ENCODE measurements around the gene SCN4B.

DNA sequence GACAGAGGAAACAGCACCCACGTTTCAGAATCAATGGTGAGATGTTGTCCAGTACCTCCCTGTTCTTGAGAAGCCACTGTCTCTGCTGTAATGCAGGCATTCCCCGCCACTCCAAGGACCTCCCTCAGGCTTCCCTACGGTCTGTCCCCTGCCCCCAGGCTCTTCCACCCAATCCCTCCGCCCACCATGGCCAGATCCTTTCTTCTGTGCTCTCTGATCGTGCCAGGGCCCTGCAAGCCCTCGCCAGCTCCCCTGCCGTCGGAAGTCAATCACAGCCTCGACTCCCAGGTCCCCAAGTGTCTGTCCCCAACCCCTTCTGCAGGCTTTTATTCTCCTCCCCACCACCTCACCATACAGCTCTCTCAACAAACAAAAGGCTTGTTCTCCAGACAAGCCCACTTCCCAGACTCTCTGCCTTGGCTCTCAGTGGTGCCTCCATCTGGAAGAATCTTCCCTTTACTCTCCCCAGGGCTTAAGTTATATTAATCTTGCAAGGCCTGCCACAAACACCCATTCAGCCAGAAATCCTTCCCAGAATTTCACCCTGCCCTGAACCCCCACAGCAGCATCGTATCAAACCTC, 13.7 kb downstream of the SCN4B start:
- TF ChIP-seq, protein P1, sequence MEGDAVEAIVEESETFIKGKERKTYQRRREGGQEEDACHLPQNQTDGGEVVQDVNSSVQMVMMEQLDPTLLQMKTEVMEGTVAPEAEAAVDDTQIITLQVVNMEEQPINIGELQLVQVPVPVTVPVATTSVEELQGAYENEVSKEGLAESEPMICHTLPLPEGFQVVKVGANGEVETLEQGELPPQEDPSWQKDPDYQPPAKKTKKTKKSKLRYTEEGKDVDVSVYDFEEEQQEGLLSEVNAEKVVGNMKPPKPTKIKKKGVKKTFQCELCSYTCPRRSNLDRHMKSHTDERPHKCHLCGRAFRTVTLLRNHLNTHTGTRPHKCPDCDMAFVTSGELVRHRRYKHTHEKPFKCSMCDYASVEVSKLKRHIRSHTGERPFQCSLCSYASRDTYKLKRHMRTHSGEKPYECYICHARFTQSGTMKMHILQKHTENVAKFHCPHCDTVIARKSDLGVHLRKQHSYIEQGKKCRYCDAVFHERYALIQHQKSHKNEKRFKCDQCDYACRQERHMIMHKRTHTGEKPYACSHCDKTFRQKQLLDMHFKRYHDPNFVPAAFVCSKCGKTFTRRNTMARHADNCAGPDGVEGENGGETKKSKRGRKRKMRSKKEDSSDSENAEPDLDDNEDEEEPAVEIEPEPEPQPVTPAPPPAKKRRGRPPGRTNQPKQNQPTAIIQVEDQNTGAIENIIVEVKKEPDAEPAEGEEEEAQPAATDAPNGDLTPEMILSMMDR (IDR thresholded peaks at IDR 0.05; ENCODE audit: insufficient read depth, low read length): no peak
- TF ChIP-seq, protein P2, sequence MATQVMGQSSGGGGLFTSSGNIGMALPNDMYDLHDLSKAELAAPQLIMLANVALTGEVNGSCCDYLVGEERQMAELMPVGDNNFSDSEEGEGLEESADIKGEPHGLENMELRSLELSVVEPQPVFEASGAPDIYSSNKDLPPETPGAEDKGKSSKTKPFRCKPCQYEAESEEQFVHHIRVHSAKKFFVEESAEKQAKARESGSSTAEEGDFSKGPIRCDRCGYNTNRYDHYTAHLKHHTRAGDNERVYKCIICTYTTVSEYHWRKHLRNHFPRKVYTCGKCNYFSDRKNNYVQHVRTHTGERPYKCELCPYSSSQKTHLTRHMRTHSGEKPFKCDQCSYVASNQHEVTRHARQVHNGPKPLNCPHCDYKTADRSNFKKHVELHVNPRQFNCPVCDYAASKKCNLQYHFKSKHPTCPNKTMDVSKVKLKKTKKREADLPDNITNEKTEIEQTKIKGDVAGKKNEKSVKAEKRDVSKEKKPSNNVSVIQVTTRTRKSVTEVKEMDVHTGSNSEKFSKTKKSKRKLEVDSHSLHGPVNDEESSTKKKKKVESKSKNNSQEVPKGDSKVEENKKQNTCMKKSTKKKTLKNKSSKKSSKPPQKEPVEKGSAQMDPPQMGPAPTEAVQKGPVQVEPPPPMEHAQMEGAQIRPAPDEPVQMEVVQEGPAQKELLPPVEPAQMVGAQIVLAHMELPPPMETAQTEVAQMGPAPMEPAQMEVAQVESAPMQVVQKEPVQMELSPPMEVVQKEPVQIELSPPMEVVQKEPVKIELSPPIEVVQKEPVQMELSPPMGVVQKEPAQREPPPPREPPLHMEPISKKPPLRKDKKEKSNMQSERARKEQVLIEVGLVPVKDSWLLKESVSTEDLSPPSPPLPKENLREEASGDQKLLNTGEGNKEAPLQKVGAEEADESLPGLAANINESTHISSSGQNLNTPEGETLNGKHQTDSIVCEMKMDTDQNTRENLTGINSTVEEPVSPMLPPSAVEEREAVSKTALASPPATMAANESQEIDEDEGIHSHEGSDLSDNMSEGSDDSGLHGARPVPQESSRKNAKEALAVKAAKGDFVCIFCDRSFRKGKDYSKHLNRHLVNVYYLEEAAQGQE (IDR thresholded peaks at IDR 0.05; ENCODE audit: insufficient replicate concordance, low read depth): no peak
